ENCODE measurements around the gene ANGPTL2. TPM values are rescaled to one million over a fixed set of nuclear protein-coding genes. Genes with fewer than 3 reads are reported as not detected.

The ANGPTL2 gene
- total and polyA plus RNA-seq, 2 of the 4 experiments (the other 2 are of a cell fraction) = 9.5 to 25.1 TPM

- DNase-seq (peak; percentile 92), ATAC-seq (ENCODE audit: low read depth) (peak; percentile 76)
- peaks cover 28% of the 10 kb centered on the region for H3K9me1 ChIP-seq (ENCODE audit: insufficient read depth, low read length)
- peak overlapping the region; percentile 88 for H2BK20ac ChIP-seq (ENCODE audit: low read depth, low read length)
- peak overlapping the region; percentile 36; the same call in 1 of the 2 replicates for H3K27ac ChIP-seq (ENCODE audit: insufficient read depth, low read length)
- peak overlapping the region; percentile 67 for H2AFZ ChIP-seq (replicated peaks; ENCODE audit: low read length, poor library complexity)
- peak overlapping the region; percentile 1; the same call in 1 of the 2 replicates for H3K4me2 ChIP-seq (ENCODE audit: low read depth, low read length)
- peak overlapping the region; percentile 49 for H4K91ac ChIP-seq (ENCODE audit: insufficient read depth, low read depth, low read length)
- no peaks in the 10 kb centered on the region for H3K79me1 ChIP-seq (ENCODE audit: low read depth in 1 of 2, low read length in 2 of 2)
- no peaks in the 10 kb centered on the region for H4K20me1 ChIP-seq (ENCODE audit: insufficient read depth, low read length)
- H2BK15ac ChIP-seq (ENCODE audit: low read depth, low read length) = peak overlapping the region; percentile 68; the same call in 1 of the 3 replicates
- dilution Hi-C loops (cut with HindIII; ENCODE audit: low sequenced_read_pairs, unreplicated experiment) (no loop called here), in situ Hi-C loops (cut with MboI; ENCODE audit: low sequenced_read_pairs) (no loop called here), intact Hi-C loops (cut with micrococcal nuclease) (loop anchor here (1.0 kb wide), 1 partner anchor 37 kb away; the partner anchor contains the start of gene ANGPTL2)
- peak overlapping the region; percentile 84 for H2AK5ac ChIP-seq (ENCODE audit: low read depth, low read length)
- H3K14ac ChIP-seq (replicated peaks; ENCODE audit: low read depth, low read length) = peak overlapping the region; percentile 71; the same call in 1 of the 2 replicates
- no peak overlapping the region for H3K4me3 ChIP-seq (ENCODE audit: insufficient read depth, low read depth, low read length)
- ChIA-PET POLR2A (ENCODE audit: unreplicated experiment) (interaction anchor here (0.5 kb wide), 2 partner anchors 13 to 887 kb away, joined by 3 to 6 read pairs; no protein-coding TSS in a partner anchor), CTCF (interaction anchor here (0.7 to 1.1 kb wide), 3 partner anchors 25 to 74 kb away, joined by 3 to 7 read pairs (median 6); partner anchors contain the start of gene ANGPTL2)
- H2BK5ac ChIP-seq (ENCODE audit: low read depth, low read length, poor library complexity, severe bottlenecking) = peak overlapping the region; percentile 91
- H3K4me1 ChIP-seq (ENCODE audit: control insufficient read depth, insufficient read depth, low read length) = peaks cover 21% of the 10 kb centered on the region
- H2AK9ac ChIP-seq (replicated peaks; ENCODE audit: low read depth, low read length, poor library complexity) = peak overlapping the region; percentile 30
- H2BK120ac ChIP-seq (ENCODE audit: low read depth, low read length) = peak overlapping the region; percentile 87
- H3K27me3 ChIP-seq (ENCODE audit: control insufficient read depth, insufficient read depth, low read length) = no peaks in the 10 kb centered on the region
- 0% methylated on average over 1 of the region's 5 CpGs; no CpG with 5 or more reads in 1 of the 2 experiments for WGBS, 2 experiments (ENCODE audit: extremely low coverage in 2 of 2, insufficient read length in 1 of 2)
- BruUV-seq (replicated peaks) = no TSS peak
- peak overlapping the region; percentile 85 for H3K4ac ChIP-seq (ENCODE audit: low read depth, low read length)
- H3K56ac ChIP-seq (ENCODE audit: extremely low read depth, insufficient read depth, low read length) = peak overlapping the region; percentile 20; the same call in 1 of the 2 replicates
- 0 out of 2 replicates have a peak overlapping the region, but pooled peaks have one; percentile 54 for H3K23ac ChIP-seq (ENCODE audit: low read depth, low read length)
- H3K36me3 ChIP-seq (ENCODE audit: control insufficient read depth, insufficient read depth, low read length) = no peaks in the 10 kb centered on the region
- peak overlapping the region; percentile 62; the same call in 1 of the 2 replicates for H3K18ac ChIP-seq (ENCODE audit: low read depth, low read length)
- peak overlapping the region in 1 of 2 experiments; percentile 74; a peak in 2 of 4 replicates for H4K8ac ChIP-seq (ENCODE audit: low read depth in 2 of 2, low read length in 2 of 2)
- H3K9ac ChIP-seq (ENCODE audit: low read depth, low read length) = peak overlapping the region; percentile 26
- peak overlapping the region; percentile 30; the same call in 1 of the 2 replicates for H4K5ac ChIP-seq (ENCODE audit: low read depth, low read length)
- H3K9me3 ChIP-seq (ENCODE audit: control insufficient read depth, insufficient read depth, low read length) = no peaks in the 10 kb centered on the region
- TF ChIP-seq FOS (IDR thresholded peaks at IDR 0.05; ENCODE audit: low read depth, low read length) (peak; percentile 73; the same call in 1 of the 2 replicates), RAD21 (IDR thresholded peaks at IDR 0.05; ENCODE audit: low read length) (peak; percentile 58), ELK1 (IDR thresholded peaks at IDR 0.05; ENCODE audit: borderline replicate concordance, low read depth, low read length) (no peak), CEBPB (IDR thresholded peaks at IDR 0.05; ENCODE audit: low read depth, low read length) (no peak), NFE2L2 (IDR thresholded peaks at IDR 0.05; ENCODE audit: low read depth, low read length) (peak; percentile 48; the same call in 1 of the 2 replicates), SMC3 (IDR thresholded peaks at IDR 0.05; ENCODE audit: low read depth, low read length) (peak; percentile 40; the same call in 1 of the 2 replicates), MAZ (IDR thresholded peaks at IDR 0.05; ENCODE audit: borderline replicate concordance, low read depth, low read length) (peak; percentile 62), MAFK (IDR thresholded peaks at IDR 0.05; ENCODE audit: low read depth, low read length) (peak; percentile 35; the same call in 1 of the 2 replicates), USF2 (IDR thresholded peaks at IDR 0.05; ENCODE audit: low read depth, low read length) (peak; percentile 97), MXI1 (IDR thresholded peaks at IDR 0.05; ENCODE audit: borderline replicate concordance, low read depth, low read length) (peak; percentile 99), RCOR1 (IDR thresholded peaks at IDR 0.05; ENCODE audit: insufficient replicate concordance, low read length) (peak; percentile 47), BHLHE40 (IDR thresholded peaks at IDR 0.05; ENCODE audit: low read depth, low read length) (peak; percentile 89), CHD1 (IDR thresholded peaks at IDR 0.05; ENCODE audit: low read depth, low read length) (no peak)
These were observed 36.9 kb upstream of the ANGPTL2 start for GRCh38 chr9:127159325-127159801.
